NCI-H748 (cell line): ENCODE data around the gene FILIP1.

Source experiments
- DNase-seq: peaks from one replicate; lab custom pipeline; 2025; ENCODE audit not compliant: unreplicated experiment; lab: John Stamatoyannopoulos, UW

Gene FILIP1

GRCh38 chr6:75348882-75349261 lies 144.7 kb downstream of the FILIP1 start:
- no peak for DNase-seq

DNA sequence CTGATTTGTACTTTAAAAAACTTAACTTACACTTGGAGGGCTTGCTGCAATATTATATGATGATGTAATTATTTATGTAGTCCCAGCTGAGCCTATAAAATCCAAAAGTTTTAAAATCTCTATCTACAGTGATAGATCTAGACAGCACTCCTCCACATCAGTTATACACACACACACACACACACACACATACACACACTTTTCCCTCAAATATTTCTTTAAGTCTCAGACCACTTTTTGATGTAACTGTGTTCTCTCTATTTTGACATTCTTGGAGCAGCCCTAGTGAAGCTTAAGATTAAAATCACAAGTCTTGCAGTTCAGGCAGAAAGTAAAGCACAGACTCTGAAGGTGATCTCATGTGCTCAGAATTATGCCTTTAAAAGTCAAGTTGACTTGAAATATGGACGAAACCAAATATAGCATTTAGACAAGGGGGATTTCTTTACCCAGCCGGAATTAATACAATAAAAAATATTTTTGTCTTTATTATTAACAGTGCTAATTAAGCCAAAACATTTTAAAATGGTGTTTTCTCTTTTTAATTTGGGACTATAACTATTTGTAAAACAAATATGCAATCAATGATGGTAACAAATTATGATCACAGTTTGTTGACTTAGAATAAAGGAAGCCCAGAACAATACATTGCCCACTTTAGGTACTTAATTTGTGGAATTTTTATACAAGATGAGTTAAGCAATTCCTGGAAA lies 145.5 kb downstream of the FILIP1 start:
- no peak for DNase-seq

- DNase-seq = peak; percentile 44
Measured at GRCh38 chr6:75345413-75345812, 148.2 kb downstream of the FILIP1 start.

GRCh38 chr6:75344455-75344854 lies 149.1 kb downstream of the FILIP1 start:
- no peak for DNase-seq

DNA sequence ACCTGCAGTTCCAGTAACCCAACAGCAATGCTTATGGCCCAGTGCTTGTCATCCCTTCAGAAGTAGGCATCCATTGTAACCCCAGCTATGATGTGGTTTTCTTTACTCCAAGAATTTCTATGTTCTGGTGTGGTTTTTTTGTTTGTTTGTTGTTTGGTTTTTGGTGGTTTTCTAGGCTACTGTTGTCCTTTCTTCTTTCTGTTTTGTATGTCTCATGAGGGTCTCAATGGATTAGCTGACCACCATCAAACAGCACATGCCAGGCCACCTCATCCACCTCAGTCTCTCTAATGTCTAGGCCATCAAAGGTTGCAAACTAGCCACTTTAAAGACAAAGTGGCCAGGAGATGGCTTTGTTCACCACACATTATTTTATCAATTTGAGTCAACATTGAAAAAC lies 149.6 kb downstream of the FILIP1 start:
- DNase-seq = no peak

DNA sequence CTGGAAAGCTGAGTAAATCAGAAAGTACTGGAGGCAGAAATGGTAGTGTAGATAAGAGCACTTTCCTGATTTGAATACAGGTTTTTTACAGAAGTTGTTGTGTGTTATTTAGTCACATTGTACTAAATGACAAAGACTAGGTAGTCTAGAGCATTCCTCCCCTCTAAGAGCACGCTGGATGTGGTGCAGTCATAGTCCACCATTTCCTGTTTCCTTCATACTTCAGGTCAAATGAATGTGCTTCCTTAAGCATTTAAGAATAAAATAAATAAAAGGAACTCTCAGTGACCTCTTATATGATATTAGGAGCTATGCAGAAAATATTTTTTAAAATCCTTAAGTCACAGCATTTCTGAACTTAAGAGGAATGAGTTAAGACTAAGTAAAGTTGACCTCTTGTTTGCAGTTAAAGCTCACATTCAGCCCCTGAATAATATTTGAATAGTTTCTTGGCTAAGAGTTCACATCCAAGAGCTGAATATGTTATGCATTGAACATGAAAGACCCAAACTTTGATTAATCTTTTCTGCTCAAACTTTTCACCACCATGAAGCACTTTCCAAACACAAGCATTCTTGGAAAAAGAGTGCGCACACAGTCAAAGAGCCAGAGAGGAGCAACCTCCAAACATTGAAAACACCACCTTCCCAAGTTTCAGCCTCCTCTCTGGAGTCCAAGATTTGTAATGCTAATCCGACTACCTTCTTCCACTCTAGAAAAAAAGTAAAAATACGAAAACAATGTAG lies 155.6 kb downstream of the FILIP1 start:
- no peak for DNase-seq

- peak; percentile 46 for DNase-seq
Measured at GRCh38 chr6:75334266-75335040, 159.1 kb downstream of the FILIP1 start.

GRCh38 chr6:75333676-75334200 lies 159.9 kb downstream of the FILIP1 start:
- DNase-seq = no peak

DNA sequence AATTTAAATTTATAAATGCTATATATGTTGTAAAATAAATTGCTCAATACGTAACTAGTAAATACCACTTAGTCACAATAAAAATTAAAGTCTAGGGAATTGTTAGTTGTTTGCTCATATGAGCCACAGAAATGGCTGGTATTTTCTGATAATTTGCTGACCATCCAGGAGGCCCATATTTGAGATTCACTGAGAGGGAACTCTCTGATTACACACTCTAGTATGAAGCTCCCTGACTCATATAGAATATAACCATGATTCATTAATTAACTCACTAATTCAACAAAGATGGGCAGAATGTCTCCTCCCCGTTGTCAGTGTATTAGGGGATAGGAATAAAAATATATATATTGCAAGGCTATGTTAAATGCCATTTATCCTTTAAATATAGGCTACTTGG lies 162.4 kb downstream of the FILIP1 start:
- DNase-seq = no peak

GRCh38 chr6:75329703-75330102 lies 163.9 kb downstream of the FILIP1 start:
- DNase-seq = no peak

- DNase-seq = no peak
Measured at GRCh38 chr6:75327807-75328206, 165.8 kb downstream of the FILIP1 start.

DNA sequence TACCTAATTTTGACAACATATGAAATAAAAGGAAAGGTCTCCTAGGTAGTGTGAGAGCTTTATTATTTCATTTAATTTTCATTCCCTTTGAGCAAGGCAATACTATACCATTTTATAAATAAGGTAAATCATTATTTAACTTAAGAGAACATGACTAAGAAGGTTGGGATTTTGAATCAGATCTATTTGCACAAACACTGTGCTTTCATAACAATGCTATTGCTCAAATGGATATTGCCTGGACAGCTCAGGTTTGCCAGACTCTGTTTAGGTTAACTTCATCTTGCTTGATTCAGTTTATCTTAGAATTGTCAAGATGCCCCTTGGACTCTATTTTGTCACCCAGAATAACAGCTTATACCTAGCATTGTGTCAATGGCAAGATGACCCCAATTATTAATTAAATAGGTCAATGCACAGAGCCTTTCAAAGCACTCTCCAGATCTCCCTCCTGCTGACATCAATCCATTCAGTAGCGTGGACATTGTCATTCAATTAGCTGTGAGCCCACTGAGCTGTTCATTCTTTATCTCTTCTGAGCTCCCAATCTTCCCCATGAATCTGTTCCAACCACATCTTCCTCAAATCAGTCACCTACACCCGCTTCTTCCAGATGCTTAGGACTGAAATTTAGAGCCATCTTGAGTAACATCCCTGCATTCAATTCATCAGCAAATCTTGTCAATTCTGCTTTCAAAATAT lies 166.9 kb downstream of the FILIP1 start:
- DNase-seq = peak; percentile 10

DNA sequence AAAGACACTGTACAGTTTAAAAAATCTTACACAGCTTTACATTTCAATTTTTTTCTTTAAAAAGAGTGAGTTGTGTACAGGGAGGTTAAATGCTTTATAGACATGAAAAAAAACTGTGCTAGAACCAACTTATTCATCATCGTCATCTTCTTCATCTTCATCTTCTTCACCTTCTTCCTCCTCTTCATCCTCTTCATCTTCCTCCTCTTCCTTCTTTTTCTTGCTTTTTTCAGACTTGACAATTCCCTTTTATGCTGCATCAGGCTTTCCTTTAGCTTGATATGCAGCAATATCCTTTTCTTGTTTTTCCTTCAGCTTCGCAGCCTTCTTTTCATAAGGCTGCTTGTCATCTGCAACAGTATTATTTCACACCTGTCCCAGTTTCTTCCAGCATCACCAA lies 174.7 kb downstream of the FILIP1 start:
- no peak for DNase-seq

DNA sequence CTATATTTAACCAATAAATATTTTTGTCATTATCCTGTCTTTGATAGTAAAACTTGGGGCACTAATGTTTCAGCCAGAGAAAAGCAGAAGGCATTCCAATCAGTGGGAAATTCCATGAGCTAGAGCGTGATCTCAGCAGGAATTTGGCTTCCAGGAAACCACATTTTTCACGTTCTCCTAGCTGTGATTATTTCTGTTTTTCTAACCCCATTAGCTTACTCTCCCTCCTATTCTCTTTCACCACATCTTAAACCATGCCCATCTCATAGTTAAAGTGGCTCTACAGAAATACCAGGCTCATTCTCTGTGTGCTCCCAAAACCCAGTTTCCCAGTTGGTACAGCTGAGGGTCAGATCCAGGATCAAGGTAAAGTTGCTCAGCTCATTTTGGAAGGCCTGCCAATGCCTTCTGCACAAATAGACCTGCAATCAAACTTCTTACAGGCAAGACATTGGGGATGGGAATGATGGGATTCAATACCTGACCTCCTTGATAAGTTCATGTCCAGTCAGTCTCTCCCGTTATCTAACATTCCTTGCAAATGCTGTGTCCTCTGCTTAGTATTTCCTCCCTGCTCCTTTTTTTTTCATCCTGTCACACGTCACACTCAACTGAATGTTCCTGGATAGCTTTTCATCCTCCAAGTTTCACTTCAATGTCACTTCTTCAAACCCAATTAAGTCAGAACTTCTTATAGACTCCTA lies 175.9 kb downstream of the FILIP1 start:
- no peak for DNase-seq

DNA sequence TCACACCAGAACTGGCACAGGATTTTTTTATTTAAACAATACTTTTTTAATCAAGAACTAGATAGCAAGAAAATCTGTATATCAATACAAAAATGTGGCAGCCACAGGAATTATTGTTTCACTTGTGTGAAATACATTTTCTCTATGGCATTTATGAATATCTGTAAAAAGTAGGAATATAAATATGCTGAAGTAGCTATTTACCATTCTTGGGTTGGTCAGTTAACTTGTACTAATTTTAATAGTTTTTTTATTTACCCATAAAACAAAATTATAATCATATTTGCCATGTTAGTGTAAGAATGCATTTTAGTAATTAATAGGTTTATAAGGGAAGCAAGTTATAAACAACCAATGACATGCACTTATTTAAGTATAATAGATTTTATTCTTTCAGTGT lies 177.6 kb downstream of the FILIP1 start:
- no peak for DNase-seq

DNA sequence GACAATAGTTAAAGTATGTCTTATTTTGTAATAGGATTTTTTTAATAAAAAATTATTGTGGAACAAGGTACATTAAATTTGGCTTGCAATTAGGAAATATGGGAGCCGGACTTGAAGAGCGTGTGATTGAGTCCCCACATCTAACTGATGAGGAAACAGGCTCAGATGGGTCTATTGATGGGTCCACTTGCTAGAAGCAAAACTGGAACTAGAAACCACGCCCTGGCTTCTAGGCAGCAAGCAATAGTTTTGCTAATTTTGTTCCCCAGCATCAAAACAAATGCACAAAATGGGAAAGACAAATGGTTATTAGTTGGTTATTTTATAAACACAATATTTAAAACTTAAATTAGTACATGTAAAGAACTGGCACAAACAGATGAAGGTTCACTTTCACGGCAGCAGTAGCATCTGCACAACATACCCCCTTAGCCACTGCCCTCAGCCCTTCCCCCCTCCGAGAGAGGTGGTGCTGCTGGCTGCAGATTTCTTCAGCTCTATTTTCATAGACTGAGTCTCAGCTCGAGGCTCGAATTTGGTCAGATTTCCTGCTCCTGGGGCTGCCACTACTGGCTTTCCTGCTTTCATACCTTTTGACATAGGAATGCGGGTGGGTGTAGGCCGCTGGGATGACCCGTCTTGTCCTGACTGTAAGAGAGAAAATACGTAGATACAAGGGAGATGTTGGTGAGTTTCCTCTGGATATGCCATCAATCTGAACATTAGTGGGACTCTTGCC lies 185.2 kb downstream of the FILIP1 start:
- DNase-seq = no peak

DNA sequence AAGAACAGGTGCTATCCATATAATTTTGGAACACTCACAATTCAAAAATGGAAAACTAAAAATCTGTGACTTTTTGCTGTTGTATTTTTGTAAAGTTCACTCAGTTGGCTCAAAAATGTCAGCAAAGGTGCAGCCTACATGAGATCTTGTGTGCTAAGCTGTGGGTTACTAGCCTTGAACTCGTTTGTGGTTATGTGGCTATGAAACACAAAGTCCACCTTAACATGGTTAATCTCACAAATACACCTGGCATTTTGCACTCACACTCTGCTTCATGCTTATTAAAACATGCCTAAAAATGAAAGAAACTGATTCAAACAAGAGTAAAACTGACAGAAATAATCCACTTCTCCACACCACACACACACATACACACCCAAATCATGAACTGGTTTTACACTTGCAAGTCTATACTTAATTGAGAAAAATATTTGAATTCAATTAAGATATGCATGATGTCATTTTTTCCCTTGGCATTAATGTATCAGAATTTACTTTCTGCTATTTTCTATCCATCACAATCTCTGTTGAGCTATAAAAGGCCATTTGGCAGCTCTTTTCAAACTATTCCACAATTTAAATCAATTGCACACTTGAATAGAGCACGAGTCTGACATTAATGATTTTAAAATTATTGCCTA lies 186.1 kb downstream of the FILIP1 start:
- DNase-seq = no peak

GRCh38 chr6:75306064-75306463 lies 187.5 kb downstream of the FILIP1 start:
- DNase-seq = no peak

GRCh38 chr6:75305573-75305972 lies 188.0 kb downstream of the FILIP1 start:
- no peak for DNase-seq
